ENCODE results near the gene ROR2. TPM values are rescaled to one million over a fixed set of nuclear protein-coding genes. Genes with fewer than 3 reads are reported as not detected.

Gene ROR2
- total and polyA plus RNA-seq, 5 donors from 2014 or later = 0.12 TPM; not detected in 4

GRCh38 chr9:91885746-91886413 is 64.1 kb downstream of the ROR2 start:
- H3K36me3 ChIP-seq (ENCODE audit: control insufficient read depth, insufficient read depth, low read length) = no peaks in the 10 kb centered on the region
- no peaks in the 10 kb centered on the region for H3K27me3 ChIP-seq (ENCODE audit: control insufficient read depth, insufficient read depth, low read length)
- H3K36me3 Mint-ChIP-seq = no peaks in the 10 kb centered on the region
- H3K27ac ChIP-seq (ENCODE audit: insufficient read depth, low read length, poor library complexity, severe bottlenecking) = no peak overlapping the region
- H3K4me3 Mint-ChIP-seq = no peak overlapping the region
- no peaks in the 10 kb centered on the region for H3K9me3 Mint-ChIP-seq
- DNase-seq (no peak), ATAC-seq (ENCODE audit: low read depth in 2 of 2) (no peak)
- no peak overlapping the region for H3K4me3 ChIP-seq (ENCODE audit: low read depth, low read length)
- H3K27me3 Mint-ChIP-seq = peaks cover 15% of the 10 kb centered on the region
- H3K9me3 ChIP-seq (ENCODE audit: control insufficient read depth in 2 of 2, low read length in 2 of 2) = no peaks in the 10 kb centered on the region
- no peaks in the 10 kb centered on the region for H3K4me1 ChIP-seq (ENCODE audit: control insufficient read depth, insufficient read depth, low read length, poor library complexity, severe bottlenecking)
- no peaks in the 10 kb centered on the region for H3K4me1 Mint-ChIP-seq
- H3K27ac Mint-ChIP-seq = no peak overlapping the region

- Mint-ChIP-seq H3K27me3 (peaks cover 13% of the 10 kb centered on the region), H3K4me3 (no peak overlapping the region), H3K36me3 (no peaks in the 10 kb centered on the region), H3K4me1 (no peaks in the 10 kb centered on the region), H3K9me3 (no peaks in the 10 kb centered on the region), H3K27ac (no peak overlapping the region)
- Histone ChIP-seq H3K27ac (ENCODE audit: insufficient read depth, low read length, poor library complexity, severe bottlenecking) (no peak overlapping the region), H3K36me3 (ENCODE audit: control insufficient read depth, insufficient read depth, low read length) (no peaks in the 10 kb centered on the region), H3K4me3 (ENCODE audit: low read depth, low read length) (no peak overlapping the region), H3K4me1 (ENCODE audit: control insufficient read depth, insufficient read depth, low read length, poor library complexity, severe bottlenecking) (no peaks in the 10 kb centered on the region), H3K27me3 (ENCODE audit: control insufficient read depth, insufficient read depth, low read length) (peaks cover 2% of the 10 kb centered on the region), H3K9me3 (ENCODE audit: control insufficient read depth in 2 of 2, low read length in 2 of 2) (no peaks in the 10 kb centered on the region)
- DNase-seq = no peak
- no peak for ATAC-seq (ENCODE audit: low read depth in 2 of 2)
These were observed 65.0 kb downstream of the ROR2 start for GRCh38 chr9:91884696-91885687.

GRCh38 chr9:91884153-91884552 is 65.9 kb downstream of the ROR2 start:
- no peak for ATAC-seq (ENCODE audit: low read depth in 2 of 2)
- Mint-ChIP-seq H3K4me1 (no peaks in the 10 kb centered on the region), H3K36me3 (no peaks in the 10 kb centered on the region)

GRCh38 chr9:91883503-91883902 is 66.5 kb downstream of the ROR2 start:
- Histone ChIP-seq H3K4me1 (ENCODE audit: control insufficient read depth, insufficient read depth, low read length, poor library complexity, severe bottlenecking) (no peaks in the 10 kb centered on the region), H3K4me3 (ENCODE audit: low read depth, low read length) (no peak overlapping the region), H3K9me3 (ENCODE audit: control insufficient read depth in 2 of 2, low read length in 2 of 2) (no peaks in the 10 kb centered on the region), H3K36me3 (ENCODE audit: control insufficient read depth, insufficient read depth, low read length) (no peaks in the 10 kb centered on the region), H3K27me3 (ENCODE audit: control insufficient read depth, insufficient read depth, low read length) (peaks cover 2% of the 10 kb centered on the region), H3K27ac (ENCODE audit: insufficient read depth, low read length, poor library complexity, severe bottlenecking) (no peak overlapping the region)
- H3K4me3 Mint-ChIP-seq = no peak overlapping the region
- no peak for ATAC-seq (ENCODE audit: low read depth in 2 of 2)
- no peak overlapping the region for H3K27ac Mint-ChIP-seq
- H3K36me3 Mint-ChIP-seq = no peaks in the 10 kb centered on the region
- H3K4me1 Mint-ChIP-seq = no peaks in the 10 kb centered on the region
- H3K9me3 Mint-ChIP-seq = no peaks in the 10 kb centered on the region
- H3K27me3 Mint-ChIP-seq = peaks cover 13% of the 10 kb centered on the region
- DNase-seq = no peak

More at GRCh38 chr9:91884153-91884552, 65.9 kb downstream of the ROR2 start:
- no peak overlapping the region for H3K27ac ChIP-seq (ENCODE audit: insufficient read depth, low read length, poor library complexity, severe bottlenecking)
- no peaks in the 10 kb centered on the region for H3K36me3 ChIP-seq (ENCODE audit: control insufficient read depth, insufficient read depth, low read length)
- H3K9me3 ChIP-seq (ENCODE audit: control insufficient read depth in 2 of 2, low read length in 2 of 2) = no peaks in the 10 kb centered on the region
- Mint-ChIP-seq H3K27me3 (peaks cover 13% of the 10 kb centered on the region), H3K9me3 (no peaks in the 10 kb centered on the region), H3K27ac (no peak overlapping the region), H3K4me3 (no peak overlapping the region)
- no peaks in the 10 kb centered on the region for H3K4me1 ChIP-seq (ENCODE audit: control insufficient read depth, insufficient read depth, low read length, poor library complexity, severe bottlenecking)
- peaks cover 2% of the 10 kb centered on the region for H3K27me3 ChIP-seq (ENCODE audit: control insufficient read depth, insufficient read depth, low read length)
- no peak for DNase-seq
- no peak overlapping the region for H3K4me3 ChIP-seq (ENCODE audit: low read depth, low read length)

GRCh38 chr9:91882627-91883026 is 67.4 kb downstream of the ROR2 start:
- H3K9me3 ChIP-seq (ENCODE audit: control insufficient read depth in 2 of 2, low read length in 2 of 2) = no peaks in the 10 kb centered on the region
- H3K9me3 Mint-ChIP-seq = no peaks in the 10 kb centered on the region
- ATAC-seq (ENCODE audit: low read depth in 2 of 2) = no peak

GRCh38 chr9:91880378-91880972 is 69.6 kb downstream of the ROR2 start:
- Histone ChIP-seq H3K27ac (ENCODE audit: insufficient read depth, low read length, poor library complexity, severe bottlenecking) (no peak overlapping the region), H3K4me3 (ENCODE audit: low read depth, low read length) (no peak overlapping the region), H3K36me3 (ENCODE audit: control insufficient read depth, insufficient read depth, low read length) (no peaks in the 10 kb centered on the region), H3K27me3 (ENCODE audit: control insufficient read depth, insufficient read depth, low read length) (peaks cover 2% of the 10 kb centered on the region), H3K9me3 (ENCODE audit: control insufficient read depth in 2 of 2, low read length in 2 of 2) (no peaks in the 10 kb centered on the region), H3K4me1 (ENCODE audit: control insufficient read depth, insufficient read depth, low read length, poor library complexity, severe bottlenecking) (no peaks in the 10 kb centered on the region)
- no peaks in the 10 kb centered on the region for H3K4me1 Mint-ChIP-seq
- H3K27ac Mint-ChIP-seq = no peak overlapping the region
- H3K36me3 Mint-ChIP-seq = no peaks in the 10 kb centered on the region
- no peaks in the 10 kb centered on the region for H3K9me3 Mint-ChIP-seq
- H3K27me3 Mint-ChIP-seq = peaks cover 16% of the 10 kb centered on the region
- DNase-seq = no peak
- ATAC-seq (ENCODE audit: low read depth in 2 of 2) = no peak
- H3K4me3 Mint-ChIP-seq = no peak overlapping the region

More at GRCh38 chr9:91882627-91883026, 67.4 kb downstream of the ROR2 start:
- Mint-ChIP-seq H3K36me3 (no peaks in the 10 kb centered on the region), H3K4me3 (no peak overlapping the region), H3K27me3 (peaks cover 13% of the 10 kb centered on the region), H3K27ac (no peak overlapping the region), H3K4me1 (no peaks in the 10 kb centered on the region)
- H3K36me3 ChIP-seq (ENCODE audit: control insufficient read depth, insufficient read depth, low read length) = no peaks in the 10 kb centered on the region
- no peak overlapping the region for H3K27ac ChIP-seq (ENCODE audit: insufficient read depth, low read length, poor library complexity, severe bottlenecking)
- no peak overlapping the region for H3K4me3 ChIP-seq (ENCODE audit: low read depth, low read length)
- H3K4me1 ChIP-seq (ENCODE audit: control insufficient read depth, insufficient read depth, low read length, poor library complexity, severe bottlenecking) = no peaks in the 10 kb centered on the region
- peaks cover 2% of the 10 kb centered on the region for H3K27me3 ChIP-seq (ENCODE audit: control insufficient read depth, insufficient read depth, low read length)
- DNase-seq = no peak

- Mint-ChIP-seq H3K27ac (no peak overlapping the region), H3K36me3 (no peaks in the 10 kb centered on the region), H3K4me1 (no peaks in the 10 kb centered on the region), H3K9me3 (no peaks in the 10 kb centered on the region), H3K4me3 (no peak overlapping the region), H3K27me3 (peaks cover 14% of the 10 kb centered on the region)
- H3K4me1 ChIP-seq (ENCODE audit: control insufficient read depth, insufficient read depth, low read length, poor library complexity, severe bottlenecking) = no peaks in the 10 kb centered on the region
- no peak overlapping the region for H3K27ac ChIP-seq (ENCODE audit: insufficient read depth, low read length, poor library complexity, severe bottlenecking)
- H3K4me3 ChIP-seq (ENCODE audit: low read depth, low read length) = no peak overlapping the region
- H3K27me3 ChIP-seq (ENCODE audit: control insufficient read depth, insufficient read depth, low read length) = peaks cover 2% of the 10 kb centered on the region
- no peaks in the 10 kb centered on the region for H3K9me3 ChIP-seq (ENCODE audit: control insufficient read depth in 2 of 2, low read length in 2 of 2)
- no peaks in the 10 kb centered on the region for H3K36me3 ChIP-seq (ENCODE audit: control insufficient read depth, insufficient read depth, low read length)
- ATAC-seq (ENCODE audit: low read depth in 2 of 2) (no peak), DNase-seq (no peak)
These were observed 70.8 kb downstream of the ROR2 start for GRCh38 chr9:91879231-91879630.

Measured in CD4-positive, CD25-positive, alpha-beta regulatory T cell (primary cell).